K562 (cell line): ENCODE results near the gene ARF1. TPM values are rescaled to one million over a fixed set of nuclear protein-coding genes. Genes with fewer than 3 reads are reported as not detected.
A peak's percentile ranks its signal among the peaks of the same experiment; 100 is the strongest.

Experiments
- ADNP ChIP-seq: fragments of 200-800 bp; sonication (Bioruptor generic); IDR thresholded peaks from 2 replicates; pipeline ENCODE4 v1.6.1; 2016; ENCODE audit warnings: missing genetic modification characterization, missing compliant biosample characterization
- BACH1 ChIP-seq: fragments of 200-800 bp; sonication (Bioruptor generic); IDR thresholded peaks from 2 replicates; pipeline ENCODE4 v1.6.1; 2016; ENCODE audit warnings: missing genetic modification characterization, missing compliant biosample characterization
- CBFA2T2 ChIP-seq: fragments of 450-650 bp; conservative IDR thresholded peaks from 2 replicates; pipeline ENCODE4 v1.6.1; 2017; ENCODE audit warnings: mild to moderate bottlenecking
- CTBP1 ChIP-seq: fragments of 450-650 bp; IDR thresholded peaks from 2 replicates; pipeline ENCODE4 v1.6.1; 2016; ENCODE audit warnings: borderline replicate concordance
- DACH1 ChIP-seq: fragments of 450-650 bp; IDR thresholded peaks from 2 replicates; pipeline ENCODE4 v1.6.1; 2018; ENCODE audit not compliant: partially characterized antibody
- DDX20 ChIP-seq: fragments of 450-650 bp; IDR thresholded peaks from 2 replicates; pipeline ENCODE4 v1.6.1; 2016; ENCODE audit warnings: missing genetic modification characterization, low read depth, mild to moderate bottlenecking, missing compliant biosample characterization, moderate library complexity
- ETV5 ChIP-seq: sonication (generic); formaldehyde crosslinking; IDR thresholded peaks from 2 replicates; pipeline ENCODE4 v1.4.0; 2020; ENCODE audit warnings: low read depth, mild to moderate bottlenecking, missing genetic modification reagents
- FOXM1 ChIP-seq, 2 experiments: fragments of 450-650 bp in 1 of 2; sonication (generic) in 1 of 2; formaldehyde crosslinking in 1 of 2; IDR thresholded peaks; 2 replicates each; pipeline versions ENCODE4 v1.6.1 to v1.9.0; 2017 to 2022; ENCODE audit warnings: low read depth in 2 of 2, mild to moderate bottlenecking in 2 of 2, missing genetic modification reagents in 1 of 2, moderate library complexity in 1 of 2
- GATAD2A ChIP-seq: fragments of 450-650 bp; IDR thresholded peaks from 2 replicates; pipeline ENCODE4 v1.6.1; 2017
- HDAC2 ChIP-seq: fragments of 450-650 bp; IDR thresholded peaks from 2 replicates; pipeline ENCODE4 v1.6.1; 2016; ENCODE audit warnings: mild to moderate bottlenecking
- MEIS2 ChIP-seq: fragments of 450-650 bp; IDR thresholded peaks from 2 replicates; pipeline ENCODE4 v1.6.1; 2014; ENCODE audit warnings: mild to moderate bottlenecking; ENCODE audit not compliant: partially characterized antibody
- MTF1 ChIP-seq: fragments of 250-450 bp; sonication (Bioruptor Pico); IDR thresholded peaks from 2 replicates; pipeline ENCODE4 v1.9.0; 2021; ENCODE audit warnings: moderate library complexity, mild to moderate bottlenecking, inconsistent platforms, borderline replicate concordance
- NFE2 ChIP-seq: IDR thresholded peaks from 2 replicates; pipeline ENCODE4 v1.6.1; 2014; ENCODE audit warnings: antibody characterized with exemption, low read depth
- NFIC ChIP-seq: fragments of 450-650 bp; IDR thresholded peaks from 2 replicates; pipeline ENCODE4 v1.6.1; 2017; ENCODE audit warnings: mild to moderate bottlenecking, inconsistent platforms
- NUFIP1 ChIP-seq: fragments of 450-650 bp; IDR thresholded peaks from 2 replicates; pipeline ENCODE4 v1.6.1; 2018; ENCODE audit not compliant: partially characterized antibody
- SMAD1 ChIP-seq: fragments of 150-350 bp; IDR thresholded peaks from 2 replicates; pipeline ENCODE4 v1.6.1; 2014; ENCODE audit warnings: low read length, low read depth; ENCODE audit not compliant: partially characterized antibody
- SNIP1 ChIP-seq: fragments of 450-650 bp; IDR thresholded peaks from 2 replicates; pipeline ENCODE4 v1.7.1; 2017; ENCODE audit warnings: low read depth, mild to moderate bottlenecking
- ZBTB1 ChIP-seq: sonication (generic); formaldehyde crosslinking; IDR thresholded peaks from 2 replicates; pipeline ENCODE4 v1.8.1; 2023; ENCODE audit warnings: missing genetic modification reagents, low read depth, mild to moderate bottlenecking, borderline replicate concordance
- ZKSCAN3 ChIP-seq: fragments of 250-450 bp; sonication (Bioruptor Pico); IDR thresholded peaks from 2 replicates; pipeline ENCODE4 v1.4.0; 2020
- ZNF263 ChIP-seq: sonication (generic); formaldehyde crosslinking; IDR thresholded peaks from 2 replicates; pipeline ENCODE4 v1.8.0; 2022; ENCODE audit warnings: mild to moderate bottlenecking, missing genetic modification reagents, borderline replicate concordance
- ZNF408 ChIP-seq: fragments of 250-450 bp; sonication (Bioruptor Pico); IDR thresholded peaks from 2 replicates; pipeline ENCODE4 v1.4.0; 2020; ENCODE audit warnings: low read depth, mild to moderate bottlenecking, moderate library complexity
- polyA plus RNA-seq, 8 experiments: library from polyadenylated mRNA; depleted of rRNA in 4 of 8; stranded (reverse) in 5 of 8; unstranded in 3 of 8; fragments of >200 nt; fragmentation: Nextera tagmentation in 2 of 8; fragmentation: Illumina TruSeq in 1 of 8; extraction: Ambion mirVana in 2 of 8; extraction: Trizol in 1 of 8; gene quantifications; 2 replicates each; pipeline versions ENCODE4 v1.2.1 to v1.2.3, GENCODE V29; 2011 to 2014; ENCODE audit warnings: inconsistent platforms in 1 of 8, missing spikeins in 1 of 8
- total RNA-seq, 7 experiments: library from RNA; depleted of rRNA in 6 of 7; stranded (reverse); fragments of >200 nt in 6 of 7; fragmentation: Illumina TruSeq in 2 of 7; extraction: Trizol in 2 of 7; gene quantifications; 2 replicates each; pipeline versions ENCODE4 v1.2.1 to v1.2.3, GENCODE V29; 2011 to 2021; ENCODE audit warnings: low replicate concordance in 1 of 7
- TF ChIP-seq, protein P1 (sequence below): sonication (generic); formaldehyde crosslinking; IDR thresholded peaks from 2 replicates; pipeline ENCODE4 v1.8.1; 2023; ENCODE audit warnings: missing genetic modification reagents, mild to moderate bottlenecking, borderline replicate concordance
- TF ChIP-seq, protein P2 (sequence below), 2 experiments: IDR thresholded peaks in 1 of 2; conservative IDR thresholded peaks in 1 of 2; 2 replicates each; pipeline ENCODE4 v1.6.1; 2016; ENCODE audit warnings: low read depth in 2 of 2, mild to moderate bottlenecking in 1 of 2, missing compliant biosample characterization in 1 of 2, missing genetic modification characterization in 1 of 2, moderate library complexity in 1 of 2

The ARF1 gene
- total and polyA plus RNA-seq, 9 of the 15 experiments (the other 6 are each of a cell fraction or from before 2014, with no cell fraction given) = 69.8 to 593 (median 325) TPM

DNA sequence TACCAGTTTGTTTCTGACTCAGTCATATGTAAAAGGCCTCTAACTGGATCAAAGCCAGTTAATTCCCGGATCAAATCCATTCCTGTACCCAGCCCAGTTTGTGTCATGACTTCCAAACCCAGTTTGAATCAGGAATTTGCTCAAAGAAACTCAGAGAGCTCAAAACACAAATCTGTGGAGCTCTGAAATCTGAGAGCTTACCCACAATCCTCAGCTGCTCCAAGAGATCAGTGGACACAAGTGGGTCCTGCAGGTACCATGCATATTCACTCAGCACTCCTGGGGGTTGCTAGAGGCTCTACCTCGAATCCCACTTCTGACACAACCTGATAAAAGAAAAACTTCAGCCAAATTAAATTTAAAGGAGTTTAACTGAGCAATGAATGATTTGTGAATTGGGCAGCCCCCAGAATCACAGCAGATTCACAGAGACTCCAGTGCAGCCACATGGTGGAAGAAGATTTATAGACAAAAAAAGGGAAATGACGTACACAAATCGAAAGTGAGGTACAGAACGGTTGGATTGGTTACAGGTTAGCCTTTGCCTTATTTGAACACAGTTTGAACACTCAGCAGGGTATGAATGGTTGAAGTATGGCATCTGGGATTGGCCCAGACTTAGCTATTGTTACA, 38.5 kb downstream of the ARF1 start (continued):
- TF ChIP-seq DACH1 = no peak
- no peak for TF ChIP-seq ZNF263 (CRISPR knock-in tag)
- no peak for TF ChIP-seq NFIC
- TF ChIP-seq CBFA2T2 = no peak
- TF ChIP-seq NFE2 = no peak
- TF ChIP-seq ZNF408 (CRISPR knock-in tag) = no peak
- no peak for TF ChIP-seq CTBP1
- TF ChIP-seq FOXM1 (IDR thresholded peaks at IDR 0.05; ENCODE audit: low read depth) = peak; percentile 62; the same call in 1 of the 2 replicates
- no peak for TF ChIP-seq FOXM1 (CRISPR knock-in tag; IDR thresholded peaks at IDR 0.05; ENCODE audit: low read depth)
- TF ChIP-seq HDAC2 = peak; percentile 50; the same call in 1 of the 2 replicates
- TF ChIP-seq SMAD1 = no peak
- TF ChIP-seq BACH1 (tag) = no peak
- TF ChIP-seq, protein P1, sequence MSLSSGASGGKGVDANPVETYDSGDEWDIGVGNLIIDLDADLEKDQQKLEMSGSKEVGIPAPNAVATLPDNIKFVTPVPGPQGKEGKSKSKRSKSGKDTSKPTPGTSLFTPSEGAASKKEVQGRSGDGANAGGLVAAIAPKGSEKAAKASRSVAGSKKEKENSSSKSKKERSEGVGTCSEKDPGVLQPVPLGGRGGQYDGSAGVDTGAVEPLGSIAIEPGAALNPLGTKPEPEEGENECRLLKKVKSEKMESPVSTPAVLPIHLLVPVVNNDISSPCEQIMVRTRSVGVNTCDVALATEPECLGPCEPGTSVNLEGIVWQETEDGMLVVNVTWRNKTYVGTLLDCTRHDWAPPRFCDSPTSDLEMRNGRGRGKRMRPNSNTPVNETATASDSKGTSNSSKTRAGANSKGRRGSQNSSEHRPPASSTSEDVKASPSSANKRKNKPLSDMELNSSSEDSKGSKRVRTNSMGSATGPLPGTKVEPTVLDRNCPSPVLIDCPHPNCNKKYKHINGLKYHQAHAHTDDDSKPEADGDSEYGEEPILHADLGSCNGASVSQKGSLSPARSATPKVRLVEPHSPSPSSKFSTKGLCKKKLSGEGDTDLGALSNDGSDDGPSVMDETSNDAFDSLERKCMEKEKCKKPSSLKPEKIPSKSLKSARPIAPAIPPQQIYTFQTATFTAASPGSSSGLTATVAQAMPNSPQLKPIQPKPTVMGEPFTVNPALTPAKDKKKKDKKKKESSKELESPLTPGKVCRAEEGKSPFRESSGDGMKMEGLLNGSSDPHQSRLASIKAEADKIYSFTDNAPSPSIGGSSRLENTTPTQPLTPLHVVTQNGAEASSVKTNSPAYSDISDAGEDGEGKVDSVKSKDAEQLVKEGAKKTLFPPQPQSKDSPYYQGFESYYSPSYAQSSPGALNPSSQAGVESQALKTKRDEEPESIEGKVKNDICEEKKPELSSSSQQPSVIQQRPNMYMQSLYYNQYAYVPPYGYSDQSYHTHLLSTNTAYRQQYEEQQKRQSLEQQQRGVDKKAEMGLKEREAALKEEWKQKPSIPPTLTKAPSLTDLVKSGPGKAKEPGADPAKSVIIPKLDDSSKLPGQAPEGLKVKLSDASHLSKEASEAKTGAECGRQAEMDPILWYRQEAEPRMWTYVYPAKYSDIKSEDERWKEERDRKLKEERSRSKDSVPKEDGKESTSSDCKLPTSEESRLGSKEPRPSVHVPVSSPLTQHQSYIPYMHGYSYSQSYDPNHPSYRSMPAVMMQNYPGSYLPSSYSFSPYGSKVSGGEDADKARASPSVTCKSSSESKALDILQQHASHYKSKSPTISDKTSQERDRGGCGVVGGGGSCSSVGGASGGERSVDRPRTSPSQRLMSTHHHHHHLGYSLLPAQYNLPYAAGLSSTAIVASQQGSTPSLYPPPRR (CRISPR knock-in tag) = no peak
- TF ChIP-seq, protein P2, sequence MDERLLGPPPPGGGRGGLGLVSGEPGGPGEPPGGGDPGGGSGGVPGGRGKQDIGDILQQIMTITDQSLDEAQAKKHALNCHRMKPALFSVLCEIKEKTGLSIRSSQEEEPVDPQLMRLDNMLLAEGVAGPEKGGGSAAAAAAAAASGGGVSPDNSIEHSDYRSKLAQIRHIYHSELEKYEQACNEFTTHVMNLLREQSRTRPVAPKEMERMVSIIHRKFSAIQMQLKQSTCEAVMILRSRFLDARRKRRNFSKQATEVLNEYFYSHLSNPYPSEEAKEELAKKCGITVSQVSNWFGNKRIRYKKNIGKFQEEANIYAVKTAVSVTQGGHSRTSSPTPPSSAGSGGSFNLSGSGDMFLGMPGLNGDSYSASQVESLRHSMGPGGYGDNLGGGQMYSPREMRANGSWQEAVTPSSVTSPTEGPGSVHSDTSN (CRISPR knock-in tag; IDR thresholded peaks at IDR 0.05; ENCODE audit: low read depth) = no peak
- TF ChIP-seq, protein P2 (tag; conservative IDR thresholded peaks at IDR 0.05; ENCODE audit: low read depth) = peak; percentile 52
- TF ChIP-seq SNIP1 = no peak
- no peak for TF ChIP-seq ADNP
- TF ChIP-seq MTF1 (CRISPR knock-in tag) = no peak
- no peak for TF ChIP-seq ETV5 (CRISPR knock-in tag)
- no peak for TF ChIP-seq NUFIP1
- TF ChIP-seq MEIS2 = peak; percentile 70
- TF ChIP-seq ZKSCAN3 (CRISPR knock-in tag) = no peak
- no peak for TF ChIP-seq ZBTB1 (CRISPR knock-in tag)
- no peak for TF ChIP-seq GATAD2A
- no peak for TF ChIP-seq DDX20
